ENCODE results near the gene CCDC18. TPM values are rescaled to one million over a fixed set of nuclear protein-coding genes. Genes with fewer than 3 reads are reported as not detected.
"Not testable (repeated sequence)": the region's sequence is repeated elsewhere in the genome, so short reads cannot be mapped to it uniquely, and the experiment has no call there.

CCDC18 gene
- total RNA-seq, 1 experiment from 2014 or later = 21.0 TPM

GRCh38 chr1:93235261-93235660, 54.7 kb downstream of the CCDC18 start:
- DNase-seq (ENCODE audit: low read depth) = no peak

GRCh38 chr1:93237021-93237420, 56.5 kb downstream of the CCDC18 start:
- no peak for DNase-seq (ENCODE audit: low read depth)

- no peak for DNase-seq (ENCODE audit: low read depth)
Observed at GRCh38 chr1:93238425-93238824, 57.9 kb downstream of the CCDC18 start.

GRCh38 chr1:93239863-93240262, 59.3 kb downstream of the CCDC18 start:
- DNase-seq (ENCODE audit: low read depth) = no peak

DNA sequence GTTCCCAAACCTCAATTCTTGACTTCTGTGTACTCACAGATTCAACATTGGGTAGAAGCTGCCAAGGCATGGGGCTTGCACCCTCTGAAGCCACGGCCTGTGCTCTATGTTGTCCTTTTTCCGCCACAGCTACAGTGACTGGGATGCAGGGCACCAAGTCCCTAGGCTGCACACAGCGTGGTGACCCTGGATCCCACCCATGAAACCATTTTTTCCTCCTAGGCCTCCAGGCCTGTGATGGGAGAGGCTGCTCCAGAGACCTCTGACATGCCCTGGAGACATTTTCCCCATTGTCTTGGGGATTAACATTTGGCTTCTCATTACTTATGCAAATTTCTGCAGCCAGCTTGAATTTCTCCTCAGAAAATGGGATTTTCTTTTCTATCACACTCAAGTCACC, 62.7 kb downstream of the CCDC18 start:
- DNase-seq (ENCODE audit: low read depth) = not testable (repeated sequence)

DNA sequence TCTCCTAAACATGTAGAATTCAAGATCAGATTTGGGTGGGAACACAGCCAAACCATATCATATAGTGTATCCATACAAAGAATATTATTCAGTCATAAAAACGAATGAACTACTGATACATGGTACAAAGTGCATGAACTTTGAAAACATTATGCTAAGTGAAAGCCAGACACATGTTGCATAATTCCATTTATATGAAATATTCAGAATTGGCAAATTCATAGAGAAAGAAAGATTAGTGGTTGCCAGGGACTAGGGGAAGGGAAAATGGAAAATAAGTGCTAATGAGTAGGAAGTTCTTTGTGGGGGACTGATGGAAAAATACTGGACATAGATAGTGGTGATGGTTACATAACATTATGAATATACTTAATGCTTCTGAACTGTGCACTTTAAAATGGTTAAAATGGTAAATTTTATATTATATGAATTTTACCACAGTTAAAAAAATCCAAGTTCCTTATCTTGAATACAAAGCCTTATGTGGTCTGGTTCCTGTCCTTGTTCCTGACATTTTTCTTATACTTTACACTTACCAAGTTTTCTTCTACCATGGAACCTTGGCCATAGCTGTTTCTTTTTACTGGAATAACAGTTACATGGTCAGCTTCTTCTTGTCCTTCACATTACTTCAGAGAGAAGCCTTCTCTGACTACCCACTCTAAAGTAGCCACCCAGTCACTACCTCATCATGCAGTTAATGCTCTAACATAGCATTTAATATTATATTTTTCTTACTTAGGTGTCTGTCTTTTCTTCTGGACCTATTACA, 64.0 kb downstream of the CCDC18 start:
- DNase-seq (ENCODE audit: low read depth) = no peak

GRCh38 chr1:93251966-93252365, 71.4 kb downstream of the CCDC18 start:
- no peak for DNase-seq (ENCODE audit: low read depth)

- DNase-seq (ENCODE audit: low read depth) = no peak
Observed at GRCh38 chr1:93252598-93252997, 72.1 kb downstream of the CCDC18 start.

GRCh38 chr1:93253516-93253915, 73.0 kb downstream of the CCDC18 start:
- no peak for DNase-seq (ENCODE audit: low read depth)

DNA sequence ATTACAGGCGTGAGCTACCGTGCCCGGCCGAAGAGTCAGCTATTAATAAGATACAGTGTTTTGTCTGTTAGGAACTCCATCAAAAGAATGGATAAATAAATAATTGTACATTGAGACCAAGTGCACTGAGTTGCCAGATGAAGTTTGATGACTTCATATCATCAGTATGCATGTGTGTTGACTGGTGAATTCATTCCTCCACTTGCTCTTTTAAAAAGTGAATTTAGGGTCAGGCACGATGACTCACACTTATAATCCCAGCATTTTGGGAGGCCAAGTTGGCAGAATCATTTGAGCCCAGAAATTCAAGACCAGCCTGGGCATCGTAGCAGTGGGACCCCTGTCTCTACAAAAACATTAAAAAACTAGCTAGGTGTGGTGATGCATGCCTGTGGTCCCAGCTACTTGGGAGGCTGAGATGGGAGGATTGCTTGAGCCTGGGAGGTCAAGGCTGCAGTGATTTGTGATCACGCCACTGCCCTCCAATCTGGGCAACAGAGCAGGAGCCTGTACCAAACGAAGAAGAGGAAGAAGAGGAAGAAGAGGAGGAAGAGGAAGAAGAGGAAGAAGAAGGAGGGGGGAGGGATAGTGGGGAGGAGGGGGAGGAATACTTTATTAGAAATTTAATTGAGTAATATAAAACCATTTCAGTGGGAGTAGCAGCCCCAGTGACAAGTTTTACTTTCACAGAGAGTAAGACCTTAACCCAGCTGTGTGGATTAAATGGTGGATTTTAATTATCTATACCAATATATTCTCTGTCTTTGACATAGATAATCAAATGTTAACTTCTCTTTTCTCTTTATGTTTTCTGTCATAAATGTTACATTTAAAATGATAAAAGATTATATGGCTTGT, 74.9 kb downstream of the CCDC18 start:
- peak; percentile 52 for DNase-seq (ENCODE audit: low read depth)

- no peak for DNase-seq (ENCODE audit: low read depth)
Observed at GRCh38 chr1:93256433-93256832, 75.9 kb downstream of the CCDC18 start.

- DNase-seq (ENCODE audit: low read depth) = no peak
Observed at GRCh38 chr1:93257889-93258288, 77.4 kb downstream of the CCDC18 start.

DNA sequence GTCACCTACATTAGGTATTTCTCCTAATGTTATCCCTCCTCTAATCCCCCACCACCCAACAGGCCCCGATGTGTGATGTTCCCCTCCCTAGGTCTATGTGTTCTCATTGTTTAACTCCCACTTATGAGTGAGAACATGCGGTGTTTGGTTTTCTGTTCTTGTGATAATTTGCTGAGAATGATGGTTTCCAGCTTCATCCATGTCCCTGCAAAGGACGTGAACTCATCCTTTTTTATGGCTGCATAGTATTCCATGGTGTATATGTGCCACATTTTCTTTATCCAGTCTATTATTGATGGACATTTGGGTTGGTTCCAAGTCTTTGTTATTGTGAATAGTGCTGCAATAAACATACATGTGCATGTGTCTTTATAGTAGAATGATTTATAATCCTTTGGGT, 80.2 kb downstream of the CCDC18 start:
- DNase-seq (ENCODE audit: low read depth) = not testable (repeated sequence)

DNA sequence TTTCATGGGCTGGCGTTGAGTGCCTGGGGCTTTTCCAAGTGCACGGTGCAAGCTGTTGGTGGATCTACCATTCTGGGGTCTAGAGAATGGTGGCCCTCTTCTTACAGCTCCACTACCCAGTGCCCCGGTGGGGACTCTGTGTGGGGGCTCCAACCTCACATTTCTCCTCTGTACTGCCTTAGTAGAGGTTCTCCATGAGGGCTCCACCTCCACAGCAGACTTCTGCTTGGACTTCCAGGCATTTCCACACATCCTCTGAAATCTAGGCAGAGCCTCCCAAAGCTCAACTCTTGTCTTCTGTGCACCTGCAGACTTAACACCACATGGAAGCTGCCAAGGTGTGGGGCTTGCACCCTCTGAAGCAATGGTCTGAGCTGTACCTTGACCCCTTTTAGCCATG, 82.1 kb downstream of the CCDC18 start:
- no peak for DNase-seq (ENCODE audit: low read depth)

GRCh38 chr1:93268888-93269287, 88.4 kb downstream of the CCDC18 start:
- not testable (repeated sequence) for DNase-seq (ENCODE audit: low read depth)

DNA sequence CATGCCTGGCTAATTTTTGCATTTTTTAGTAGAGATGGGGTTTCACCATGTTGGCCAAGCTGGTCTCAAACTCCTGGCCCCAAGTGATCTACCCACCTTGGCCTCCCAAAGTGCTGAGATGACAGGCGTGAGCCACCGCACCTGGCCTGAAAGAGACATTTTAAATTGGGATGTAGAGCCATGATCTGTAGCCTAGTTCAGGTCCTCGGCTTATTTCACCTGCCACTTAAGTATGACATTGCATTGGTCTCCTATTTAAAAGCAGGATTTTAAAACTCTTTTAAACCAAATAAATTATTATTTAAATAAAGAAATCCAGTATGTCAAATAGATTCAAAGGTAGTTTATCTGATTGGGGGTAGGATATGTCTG, 94.7 kb downstream of the CCDC18 start:
- DNase-seq (ENCODE audit: low read depth) = not testable (repeated sequence)

DNA sequence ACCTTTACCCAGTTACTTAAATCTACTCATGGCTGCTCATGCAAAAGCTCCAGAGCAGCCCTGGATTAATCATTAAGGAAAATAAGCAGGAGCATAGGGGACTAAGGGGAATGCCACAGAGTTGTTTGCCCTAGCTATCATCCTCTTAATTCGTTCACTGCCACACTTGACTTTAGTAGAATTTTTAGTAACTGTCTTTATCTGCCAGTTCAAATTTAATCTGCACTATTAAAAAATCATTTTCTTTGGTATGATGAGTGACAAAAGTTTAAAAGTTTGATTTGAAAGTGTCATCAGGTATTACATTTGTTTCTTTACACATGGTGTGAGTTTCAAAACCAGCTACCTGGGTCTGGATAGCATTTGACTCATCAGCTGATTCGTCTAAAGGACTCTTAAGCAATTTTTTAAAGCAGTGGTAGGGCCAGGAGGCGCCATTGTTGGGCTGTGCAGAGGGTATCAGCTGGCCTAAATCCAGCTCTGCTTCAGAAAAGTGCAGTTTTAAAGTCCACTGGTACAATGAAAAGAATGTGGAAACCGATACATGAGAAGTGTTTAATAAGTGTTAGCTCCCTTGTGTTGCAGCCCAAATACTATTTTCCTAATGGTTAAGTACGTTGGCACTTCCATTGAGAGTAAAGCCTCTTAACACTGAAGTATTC, 95.2 kb downstream of the CCDC18 start:
- no peak for DNase-seq (ENCODE audit: low read depth)

DNA sequence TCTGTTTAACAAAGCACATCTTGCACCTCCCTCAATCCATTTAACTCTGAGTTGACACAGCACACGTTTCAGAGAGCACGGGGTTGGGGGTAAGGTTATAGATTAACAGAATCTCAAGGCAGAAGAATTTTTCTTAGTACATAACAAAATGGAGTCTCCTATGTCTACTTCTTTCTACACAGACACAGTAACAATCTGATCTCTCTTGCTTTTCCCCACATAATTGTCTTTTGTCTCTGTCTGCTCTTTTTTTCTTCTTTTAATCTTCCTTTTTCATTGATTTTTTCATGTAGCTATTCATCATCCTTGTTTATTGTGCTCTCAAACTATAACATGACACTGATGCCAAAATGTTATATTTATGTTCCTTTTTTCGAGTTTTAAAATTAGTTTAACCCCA, 97.0 kb downstream of the CCDC18 start:
- not testable (repeated sequence) for DNase-seq (ENCODE audit: low read depth)

DNA sequence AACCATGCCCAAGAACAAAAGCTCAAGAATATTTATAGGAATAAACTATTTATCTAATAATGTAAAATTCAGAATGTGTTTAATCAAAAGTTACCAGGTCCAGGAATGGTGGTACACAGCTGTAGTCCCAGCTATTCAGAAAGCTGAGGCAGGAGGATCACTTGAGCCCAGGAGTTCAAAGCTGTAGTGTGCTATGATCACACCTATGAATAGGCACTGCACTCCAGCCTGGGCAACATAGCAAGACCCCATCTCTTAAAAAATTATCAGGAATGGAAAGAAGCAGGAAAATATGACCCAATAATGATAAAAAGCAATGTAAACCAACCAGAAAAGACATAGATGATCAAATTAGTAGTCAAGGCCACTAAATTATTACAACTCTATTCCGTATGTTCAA, 103.0 kb downstream of the CCDC18 start:
- no peak for DNase-seq (ENCODE audit: low read depth)

DNA sequence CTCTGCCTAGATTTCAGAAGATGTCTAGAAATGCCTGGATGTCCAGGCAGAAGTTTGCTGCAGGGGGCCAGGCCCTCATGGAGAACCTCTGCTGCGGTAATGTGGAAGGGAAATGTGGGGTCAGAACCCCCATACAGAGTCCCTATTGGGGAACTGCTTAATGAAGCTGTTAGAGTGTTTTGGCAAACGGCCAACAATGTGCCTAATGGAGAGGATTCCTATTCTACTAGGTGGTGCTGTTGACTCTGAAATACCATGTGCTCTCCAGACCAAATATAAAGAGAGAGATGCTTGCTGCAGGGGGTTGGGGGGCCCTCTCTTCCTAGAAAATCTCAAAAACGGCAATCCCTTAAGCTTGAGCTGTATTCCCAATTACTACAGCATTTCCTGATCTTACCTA, 108.0 kb downstream of the CCDC18 start:
- DNase-seq (ENCODE audit: low read depth) = peak; percentile 5

GRCh38 chr1:93296555-93297154, 116.1 kb downstream of the CCDC18 start:
- no peak for DNase-seq (ENCODE audit: low read depth)

GRCh38 chr1:93301131-93301530, 120.6 kb downstream of the CCDC18 start:
- DNase-seq (ENCODE audit: low read depth) = no peak

Data from RPMI7951 (cell line).